Measurements from ENCODE around the gene ZC3H15. TPM values are rescaled to one million over a fixed set of nuclear protein-coding genes. Genes with fewer than 3 reads are reported as not detected.

Gene ZC3H15
- total and polyA plus RNA-seq, 2 of the 8 experiments (the other 6 are each of a cell fraction or from before 2014, with no cell fraction given), result 32.0 to 80.8 TPM

GRCh38 chr2:186554850-186555671 is 69.0 kb downstream of the ZC3H15 start (continued):
- TF ChIP-seq EZH2 (IDR thresholded peaks at IDR 0.05; ENCODE audit: low read depth, low read length, severe bottlenecking), result no peak
- no peak for TF ChIP-seq YY1 (IDR thresholded peaks at IDR 0.05; ENCODE audit: low read depth, low read length)
- TF ChIP-seq RNF2 (IDR thresholded peaks at IDR 0.05; ENCODE audit: borderline replicate concordance, low read depth, low read length, missing control alignments, poor library complexity, severe bottlenecking), result no peak
- TF ChIP-seq NANOG (IDR thresholded peaks at IDR 0.05; ENCODE audit: insufficient read depth, low read depth, low read length, poor library complexity, severe bottlenecking), result no peak
- TF ChIP-seq SP1 (IDR thresholded peaks at IDR 0.05; ENCODE audit: low read depth, low read length), result no peak
- TF ChIP-seq GTF2F1 (IDR thresholded peaks at IDR 0.05; ENCODE audit: borderline replicate concordance, low read depth, low read length), result no peak
- no peak for TF ChIP-seq TBP (IDR thresholded peaks at IDR 0.05; ENCODE audit: low read depth, low read length)
- no peak for TF ChIP-seq E2F6 (IDR thresholded peaks at IDR 0.05)
- no peak for TF ChIP-seq BCL11A (IDR thresholded peaks at IDR 0.05; ENCODE audit: low read depth in 2 of 2, low read length in 2 of 2)

Data from H1 (cell line).